Neural crest cell (in vitro differentiated cells): ENCODE results near the gene BSG. TPM values are rescaled to one million over a fixed set of nuclear protein-coding genes. Genes with fewer than 3 reads are reported as not detected.

ENCODE experiments used
- DNase-seq: peaks from one replicate; pipeline ENCODE4 v3.0.0; 2021; ENCODE audit warnings: low read depth, mixed read lengths, low spot score
- H3K27ac Mint-ChIP-seq: one replicate; pipeline ENCODE4 v1.8.0; 2021; ENCODE audit warnings: mild to moderate bottlenecking, mixed read lengths; ENCODE audit not compliant: unreplicated experiment
- H3K27me3 Mint-ChIP-seq: 2 replicates; pipeline ENCODE4 v1.8.0; 2021; ENCODE audit warnings: low read depth, mild to moderate bottlenecking, mixed read lengths
- H3K36me3 Mint-ChIP-seq: 2 replicates; pipeline ENCODE4 v1.8.0; 2021; ENCODE audit warnings: low read depth, mild to moderate bottlenecking, mixed read lengths
- H3K4me1 Mint-ChIP-seq: 2 replicates; pipeline ENCODE4 v1.8.0; 2021; ENCODE audit warnings: mixed read lengths
- H3K4me3 Mint-ChIP-seq: one replicate; pipeline ENCODE4 v1.8.0; 2021; ENCODE audit warnings: mild to moderate bottlenecking, mixed read lengths
- H3K9me3 Mint-ChIP-seq: 2 replicates; pipeline ENCODE4 v1.8.0; 2021; ENCODE audit warnings: mixed read lengths
- total RNA-seq: library from RNA; stranded (reverse); gene quantifications from 2 replicates; pipeline ENCODE4 v1.2.1, GENCODE V29; 2021
- TF ChIP-seq, protein P1 (sequence below): fragments of 200-600 bp; sonication (generic); conservative IDR thresholded peaks from 2 replicates; pipeline ENCODE4 v1.5.0; 2021; ENCODE audit warnings: antibody characterized with exemption, mild to moderate bottlenecking

Gene BSG
- total RNA-seq, 1 donor from 2014 or later = 613 TPM

DNA sequence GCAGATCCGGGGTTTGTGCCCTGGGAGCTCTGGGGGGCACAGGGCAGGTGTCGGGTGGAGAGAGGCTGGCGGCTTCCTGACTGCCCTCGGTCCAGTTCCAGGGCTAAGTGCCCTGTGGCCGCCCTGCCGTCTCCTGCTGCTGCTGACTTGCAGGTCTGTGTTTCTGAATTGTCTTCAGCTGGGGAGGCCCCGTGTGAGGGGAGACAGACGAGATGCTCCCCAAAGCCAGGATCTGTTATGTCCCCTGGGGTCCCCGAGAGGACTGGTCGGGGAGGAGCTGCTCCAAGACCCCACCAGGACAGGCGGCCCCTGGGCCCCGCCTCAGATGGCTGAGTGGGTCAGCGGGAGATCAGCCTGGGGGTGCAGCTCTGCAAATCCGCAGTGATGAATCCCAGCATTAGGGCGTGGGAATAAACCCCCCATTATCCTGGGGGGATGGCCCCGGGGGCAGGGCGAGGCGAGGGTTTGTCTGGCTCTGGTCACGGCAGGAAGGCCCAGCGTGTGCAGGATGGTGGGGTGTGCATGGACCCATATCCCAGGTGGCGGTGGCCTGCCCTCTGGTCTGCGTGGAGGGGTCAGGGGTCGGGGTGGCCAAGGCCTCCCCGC, 22.0 kb downstream of the BSG start:
- TF ChIP-seq, protein P1, sequence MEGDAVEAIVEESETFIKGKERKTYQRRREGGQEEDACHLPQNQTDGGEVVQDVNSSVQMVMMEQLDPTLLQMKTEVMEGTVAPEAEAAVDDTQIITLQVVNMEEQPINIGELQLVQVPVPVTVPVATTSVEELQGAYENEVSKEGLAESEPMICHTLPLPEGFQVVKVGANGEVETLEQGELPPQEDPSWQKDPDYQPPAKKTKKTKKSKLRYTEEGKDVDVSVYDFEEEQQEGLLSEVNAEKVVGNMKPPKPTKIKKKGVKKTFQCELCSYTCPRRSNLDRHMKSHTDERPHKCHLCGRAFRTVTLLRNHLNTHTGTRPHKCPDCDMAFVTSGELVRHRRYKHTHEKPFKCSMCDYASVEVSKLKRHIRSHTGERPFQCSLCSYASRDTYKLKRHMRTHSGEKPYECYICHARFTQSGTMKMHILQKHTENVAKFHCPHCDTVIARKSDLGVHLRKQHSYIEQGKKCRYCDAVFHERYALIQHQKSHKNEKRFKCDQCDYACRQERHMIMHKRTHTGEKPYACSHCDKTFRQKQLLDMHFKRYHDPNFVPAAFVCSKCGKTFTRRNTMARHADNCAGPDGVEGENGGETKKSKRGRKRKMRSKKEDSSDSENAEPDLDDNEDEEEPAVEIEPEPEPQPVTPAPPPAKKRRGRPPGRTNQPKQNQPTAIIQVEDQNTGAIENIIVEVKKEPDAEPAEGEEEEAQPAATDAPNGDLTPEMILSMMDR = no peak
- no peak overlapping the region for H3K4me3 Mint-ChIP-seq
- H3K36me3 Mint-ChIP-seq = no peaks in the 10 kb centered on the region
- no peak overlapping the region for H3K27ac Mint-ChIP-seq
- DNase-seq = no peak
- no peaks in the 10 kb centered on the region for H3K9me3 Mint-ChIP-seq
- no peaks in the 10 kb centered on the region for H3K4me1 Mint-ChIP-seq
- peaks cover 36% of the 10 kb centered on the region for H3K27me3 Mint-ChIP-seq

DNA sequence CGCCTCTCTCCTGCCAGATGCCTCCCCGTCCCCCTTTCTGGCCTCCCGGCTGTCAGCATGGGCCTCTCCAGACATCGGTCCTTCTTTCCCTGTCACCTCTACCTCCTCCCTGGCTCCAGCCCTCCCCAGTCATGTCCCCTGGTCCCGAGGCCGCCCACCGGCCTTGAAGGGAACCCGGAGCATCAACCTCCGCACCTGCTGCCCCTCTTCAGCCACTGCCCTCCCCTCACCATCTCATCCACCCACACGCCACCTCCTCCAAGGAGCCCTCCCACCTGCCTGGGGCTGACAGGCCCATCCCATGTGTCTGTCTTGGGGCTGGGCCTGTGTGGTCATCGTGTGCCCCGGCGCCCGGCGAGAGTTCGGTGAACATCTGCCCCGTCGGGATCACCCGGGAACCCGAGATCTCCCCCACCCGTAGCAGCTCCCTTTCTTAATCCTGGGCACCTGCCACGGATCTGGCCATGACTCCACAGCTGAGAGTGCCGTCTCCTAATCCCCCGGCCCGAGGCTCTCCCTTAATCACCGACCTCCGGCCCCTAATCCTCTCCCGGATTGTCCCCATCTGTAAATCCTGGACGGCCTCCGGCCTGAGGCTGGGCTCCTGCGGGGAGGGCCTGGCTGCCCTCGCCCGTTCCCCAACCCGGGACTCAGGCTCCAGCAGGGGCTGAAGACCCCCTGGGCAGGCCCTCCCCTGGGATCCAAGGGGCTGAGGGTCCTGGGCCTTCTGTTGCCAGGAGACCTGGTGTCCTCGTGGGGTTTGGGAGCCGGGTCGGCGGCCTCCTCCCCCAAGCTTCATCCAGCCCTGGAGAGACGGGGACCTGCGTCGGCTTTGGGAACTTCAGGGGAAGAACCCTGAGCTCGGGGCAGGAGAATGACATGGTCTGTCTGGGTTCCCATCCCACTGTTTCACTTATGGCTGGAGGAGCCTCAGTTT, 23.2 kb downstream of the BSG start:
- H3K27ac Mint-ChIP-seq = no peak overlapping the region
- no peaks in the 10 kb centered on the region for H3K4me1 Mint-ChIP-seq
- no peak for DNase-seq
- H3K9me3 Mint-ChIP-seq = no peaks in the 10 kb centered on the region
- H3K27me3 Mint-ChIP-seq = peaks cover 34% of the 10 kb centered on the region
- no peak overlapping the region for H3K4me3 Mint-ChIP-seq
- TF ChIP-seq, protein P1 = no peak
- H3K36me3 Mint-ChIP-seq = no peaks in the 10 kb centered on the region

DNA sequence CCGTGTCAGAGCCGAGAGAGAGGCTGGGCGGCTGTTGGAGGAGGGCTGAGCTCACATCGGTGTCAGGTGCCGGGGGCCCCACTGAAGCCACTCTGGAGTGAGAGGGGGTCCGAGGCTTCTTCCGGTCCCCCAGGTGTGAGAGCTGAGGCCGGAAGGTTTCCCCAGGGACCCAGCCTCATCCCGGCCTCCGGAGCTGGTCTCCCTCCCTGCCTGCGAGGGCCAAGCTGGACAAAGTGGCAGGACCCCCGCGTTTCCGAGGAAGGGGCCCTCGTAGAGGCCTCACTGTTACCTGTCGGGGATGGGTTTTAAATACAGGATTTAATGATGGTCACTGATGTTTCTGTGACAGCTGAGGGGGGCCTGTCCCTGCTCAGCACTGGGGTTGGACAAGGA, 23.9 kb downstream of the BSG start:
- Mint-ChIP-seq H3K4me3 (no peak overlapping the region), H3K9me3 (no peaks in the 10 kb centered on the region), H3K27ac (no peak overlapping the region), H3K27me3 (peaks cover 31% of the 10 kb centered on the region), H3K4me1 (no peaks in the 10 kb centered on the region), H3K36me3 (no peaks in the 10 kb centered on the region)
- DNase-seq = no peak
- TF ChIP-seq, protein P1 = no peak

DNA sequence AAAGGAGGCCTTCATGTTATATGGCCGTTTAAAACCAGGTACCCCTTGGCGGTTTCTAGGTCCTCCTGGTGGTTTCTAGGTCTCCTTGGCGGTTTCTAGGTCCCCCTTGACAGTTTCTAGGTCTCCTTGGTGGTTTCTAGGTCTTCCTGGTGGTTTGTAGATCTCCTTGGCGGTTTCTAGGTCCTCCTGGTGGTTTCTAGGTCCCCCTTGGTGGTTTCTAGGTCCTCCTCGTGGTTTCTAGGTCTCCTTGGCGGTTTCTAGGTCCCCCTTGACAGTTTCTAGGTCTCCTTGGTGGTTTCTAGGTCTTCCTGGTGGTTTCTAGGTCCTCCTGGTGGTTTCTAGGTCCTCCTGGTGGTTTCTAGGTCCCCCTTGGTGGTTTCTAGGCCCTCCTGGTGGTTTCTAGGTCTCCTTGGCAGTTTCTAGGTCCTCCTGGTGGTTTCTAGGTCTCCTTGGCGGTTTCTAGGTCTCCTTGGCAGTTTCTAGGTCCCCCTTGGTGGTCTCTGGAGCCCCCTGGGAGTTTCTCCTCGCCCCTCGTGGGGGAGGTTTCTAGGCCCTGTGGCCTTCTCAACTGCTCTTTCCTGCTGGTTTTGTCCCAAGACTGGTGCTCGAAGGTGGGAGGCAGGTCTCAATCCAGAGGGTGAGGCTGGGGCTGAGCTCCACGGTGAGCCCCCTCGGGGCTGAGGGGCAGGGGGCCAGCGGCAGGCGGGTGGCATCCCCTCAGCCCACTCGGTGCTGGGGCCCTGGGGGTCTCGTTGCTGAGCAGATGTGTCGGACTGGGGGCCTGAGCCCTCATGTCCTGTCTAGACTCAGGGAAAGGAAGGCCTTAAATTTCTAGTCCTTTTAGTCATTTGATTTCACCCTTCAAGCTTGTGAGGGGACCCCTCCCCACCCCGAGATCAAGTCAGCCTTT, 25.3 kb downstream of the BSG start:
- Mint-ChIP-seq H3K9me3 (no peaks in the 10 kb centered on the region), H3K4me1 (no peaks in the 10 kb centered on the region), H3K27me3 (peaks cover 18% of the 10 kb centered on the region), H3K36me3 (no peaks in the 10 kb centered on the region), H3K4me3 (no peak overlapping the region), H3K27ac (no peak overlapping the region)
- TF ChIP-seq, protein P1 = no peak
- DNase-seq = no peak

DNA sequence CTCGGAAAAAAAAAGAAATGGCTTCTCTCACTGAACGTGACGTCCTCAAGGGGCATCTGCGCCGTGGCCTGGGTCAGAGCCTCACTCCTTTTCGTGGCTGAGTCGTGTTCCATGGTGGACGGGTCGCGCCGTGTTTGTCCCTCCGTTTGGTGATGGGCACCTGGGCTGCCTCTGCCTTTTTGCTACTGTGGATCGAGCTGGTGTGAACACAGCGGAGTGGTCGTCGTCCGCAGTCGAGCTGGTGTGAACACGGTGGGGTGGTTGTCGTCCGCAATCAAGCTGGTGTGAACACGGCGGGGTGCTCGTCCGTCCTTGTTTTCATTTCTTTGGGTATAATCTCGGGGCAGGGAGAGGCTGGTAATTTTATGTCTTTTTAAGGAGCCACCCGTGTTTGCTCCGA, 28.9 kb downstream of the BSG start:
- Mint-ChIP-seq H3K36me3 (no peaks in the 10 kb centered on the region), H3K27me3 (no peaks in the 10 kb centered on the region), H3K4me3 (no peak overlapping the region), H3K27ac (no peak overlapping the region), H3K4me1 (no peaks in the 10 kb centered on the region), H3K9me3 (no peaks in the 10 kb centered on the region)
- DNase-seq = no peak
- TF ChIP-seq, protein P1 = no peak
